ENCODE measurements around the gene ETNPPL.

Gene ETNPPL

DNA sequence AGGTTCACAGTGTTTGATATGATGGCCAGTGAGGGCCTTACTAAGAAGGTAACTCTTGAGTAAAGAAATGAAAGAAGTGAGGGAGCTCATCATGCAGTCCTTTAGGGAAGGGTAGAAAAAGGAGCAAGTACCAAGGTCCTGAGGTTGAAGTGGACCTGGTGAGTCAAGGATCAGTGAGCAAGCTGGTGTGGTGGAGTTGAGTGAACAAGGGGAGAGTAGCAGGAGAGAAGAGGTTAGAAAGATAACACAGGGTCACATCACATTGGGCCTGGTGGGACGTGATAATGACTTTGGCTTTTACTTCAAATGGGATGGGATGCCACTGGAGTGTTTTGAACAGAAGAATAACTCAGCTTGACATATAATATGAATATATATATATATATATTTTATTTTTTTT lies 67.8 kb downstream of the ETNPPL start:
- no peak for DNase-seq (ENCODE audit: low spot score)

DNA sequence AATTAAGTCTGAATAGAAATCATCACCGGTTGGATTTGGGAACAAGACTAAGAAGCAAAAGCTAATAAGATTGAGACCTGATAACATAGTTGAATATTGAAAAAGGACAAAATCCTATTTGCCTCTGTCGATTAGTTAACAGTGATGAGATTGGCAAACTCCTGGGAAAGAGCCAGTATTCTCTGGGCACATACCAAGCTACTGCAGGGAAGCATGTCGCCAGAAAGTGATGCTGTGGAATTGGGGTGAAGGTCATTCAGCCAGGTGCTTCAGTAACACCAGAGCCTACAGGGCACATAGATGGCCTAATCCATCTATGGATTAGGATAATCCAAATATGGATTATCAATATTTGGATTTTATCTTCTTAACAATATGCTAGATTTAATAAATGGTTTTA lies 68.4 kb downstream of the ETNPPL start:
- DNase-seq (ENCODE audit: low spot score): no peak

DNA sequence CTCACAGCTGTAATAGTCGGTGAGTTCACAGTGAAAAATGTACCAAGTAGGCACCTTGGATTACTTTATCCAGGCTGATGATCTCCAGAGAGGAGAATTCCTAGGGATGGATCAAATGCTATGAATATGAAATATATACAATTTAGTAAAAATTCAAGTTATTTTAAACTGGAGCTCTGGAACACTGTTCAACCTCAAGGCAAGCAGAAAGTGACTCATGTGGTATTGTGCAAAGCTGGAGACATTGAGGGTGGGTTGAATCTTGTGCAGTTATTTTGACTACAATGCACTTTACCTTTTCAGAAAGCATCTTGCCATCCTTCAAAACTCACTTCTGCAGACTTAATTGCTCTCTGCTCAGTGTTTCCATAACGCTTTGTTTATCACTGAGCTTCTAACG lies 69.0 kb downstream of the ETNPPL start:
- no peak for DNase-seq (ENCODE audit: low spot score)

DNA sequence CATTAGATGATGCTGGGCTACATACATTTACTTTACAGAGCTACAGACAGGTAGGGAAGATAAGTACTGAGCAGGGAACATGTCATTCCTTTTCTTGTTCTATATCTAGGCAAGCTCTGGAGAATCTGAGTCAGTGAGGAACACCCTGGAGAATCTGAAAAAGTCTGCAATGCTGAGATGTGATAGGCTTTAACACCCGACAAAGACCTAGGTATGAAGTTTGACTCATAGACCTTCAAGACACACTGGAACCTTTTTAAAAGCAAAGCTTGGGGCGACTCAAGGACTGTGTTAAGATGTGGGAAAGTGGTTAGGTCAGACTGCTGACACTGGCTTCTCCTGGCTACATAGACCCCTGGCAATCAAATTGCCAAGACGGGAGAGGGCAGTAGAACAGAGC lies 69.6 kb downstream of the ETNPPL start:
- DNase-seq (ENCODE audit: low spot score): no peak
